DND-41 (cell line): ENCODE data around the gene PRR14.
"Not testable (repeated sequence)": the region's sequence is repeated elsewhere in the genome, so short reads cannot be mapped to it uniquely, and the experiment has no call there.

Experiments used
- EZH2 ChIP-seq: IDR thresholded peaks from 3 replicates; pipeline ENCODE4 v1.6.1; 2012; ENCODE audit warnings: borderline replicate concordance, low read depth, mild to moderate bottlenecking, moderate library complexity, low read length, inconsistent platforms; ENCODE audit not compliant: severe bottlenecking
- TF ChIP-seq, protein P1 (sequence below): IDR thresholded peaks from 2 replicates; pipeline ENCODE4 v1.5.1; 2012; ENCODE audit warnings: borderline replicate concordance, low read length, moderate library complexity, mild to moderate bottlenecking; ENCODE audit not compliant: poor library complexity, severe bottlenecking; ENCODE audit errors: extremely low read depth

DNA sequence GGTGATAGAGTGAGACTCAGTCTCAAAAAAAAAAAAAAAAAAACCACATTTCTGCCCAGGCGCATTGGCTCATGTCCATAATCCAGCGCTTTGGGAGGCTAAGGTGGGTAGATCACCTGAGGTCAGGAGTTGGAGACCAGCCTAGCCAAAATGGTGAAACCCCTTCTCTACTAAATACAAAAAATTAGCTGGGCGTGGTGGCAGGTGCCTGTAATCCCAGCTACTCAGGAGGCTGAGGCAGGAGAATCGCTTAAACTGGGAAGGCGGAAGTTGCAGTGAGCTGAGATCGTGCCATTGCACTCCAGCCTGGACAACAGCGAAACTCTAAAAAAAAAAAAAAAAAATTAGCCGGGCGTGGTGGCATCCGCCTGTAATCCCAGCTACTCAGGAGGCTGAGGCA lies 13.6 kb upstream of the PRR14 start:
- TF ChIP-seq, protein P1, sequence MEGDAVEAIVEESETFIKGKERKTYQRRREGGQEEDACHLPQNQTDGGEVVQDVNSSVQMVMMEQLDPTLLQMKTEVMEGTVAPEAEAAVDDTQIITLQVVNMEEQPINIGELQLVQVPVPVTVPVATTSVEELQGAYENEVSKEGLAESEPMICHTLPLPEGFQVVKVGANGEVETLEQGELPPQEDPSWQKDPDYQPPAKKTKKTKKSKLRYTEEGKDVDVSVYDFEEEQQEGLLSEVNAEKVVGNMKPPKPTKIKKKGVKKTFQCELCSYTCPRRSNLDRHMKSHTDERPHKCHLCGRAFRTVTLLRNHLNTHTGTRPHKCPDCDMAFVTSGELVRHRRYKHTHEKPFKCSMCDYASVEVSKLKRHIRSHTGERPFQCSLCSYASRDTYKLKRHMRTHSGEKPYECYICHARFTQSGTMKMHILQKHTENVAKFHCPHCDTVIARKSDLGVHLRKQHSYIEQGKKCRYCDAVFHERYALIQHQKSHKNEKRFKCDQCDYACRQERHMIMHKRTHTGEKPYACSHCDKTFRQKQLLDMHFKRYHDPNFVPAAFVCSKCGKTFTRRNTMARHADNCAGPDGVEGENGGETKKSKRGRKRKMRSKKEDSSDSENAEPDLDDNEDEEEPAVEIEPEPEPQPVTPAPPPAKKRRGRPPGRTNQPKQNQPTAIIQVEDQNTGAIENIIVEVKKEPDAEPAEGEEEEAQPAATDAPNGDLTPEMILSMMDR: not testable (repeated sequence)
- not testable (repeated sequence) for TF ChIP-seq EZH2
